ENCODE data around the gene KRT84. TPM values are rescaled to one million over a fixed set of nuclear protein-coding genes. Genes with fewer than 3 reads are reported as not detected.

The KRT84 gene
- total RNA-seq, 2 experiments from 2014 or later: not detected

DNA sequence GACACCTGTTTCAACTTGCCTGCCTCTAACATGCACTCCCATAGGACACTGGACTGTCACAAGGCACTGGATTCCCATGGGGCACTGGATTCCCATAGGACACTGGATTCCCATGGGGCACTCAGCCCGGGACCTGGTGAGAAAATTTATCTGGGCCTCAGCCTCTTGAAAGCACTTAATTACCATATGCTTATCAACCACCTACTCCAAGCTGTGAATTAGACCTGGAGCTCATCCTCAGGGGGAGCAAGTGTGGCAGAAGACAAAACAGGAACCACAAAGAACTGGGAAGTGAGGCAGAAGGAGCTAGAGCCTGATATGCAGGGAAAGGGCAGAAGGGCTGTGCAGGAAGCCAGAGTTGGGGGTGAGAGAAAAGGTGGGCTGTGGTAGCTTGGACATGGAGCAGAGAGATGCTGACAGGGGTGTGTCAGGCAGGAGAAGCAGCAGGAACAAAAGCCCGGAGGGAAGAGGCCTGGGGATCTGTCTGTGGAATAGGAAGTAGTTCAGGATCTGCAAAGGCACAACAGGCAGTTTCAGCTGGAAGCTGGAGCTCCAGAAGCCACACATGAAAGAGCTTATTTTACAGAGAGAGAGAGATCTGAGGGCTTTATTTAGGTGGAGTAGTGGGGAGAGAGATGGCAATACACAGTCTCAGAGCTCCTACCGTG is 17.6 kb upstream of the KRT84 start:
- ChIA-PET POLR2A (no interaction called here), CTCF (no interaction called here)
- TF ChIP-seq, protein P1, sequence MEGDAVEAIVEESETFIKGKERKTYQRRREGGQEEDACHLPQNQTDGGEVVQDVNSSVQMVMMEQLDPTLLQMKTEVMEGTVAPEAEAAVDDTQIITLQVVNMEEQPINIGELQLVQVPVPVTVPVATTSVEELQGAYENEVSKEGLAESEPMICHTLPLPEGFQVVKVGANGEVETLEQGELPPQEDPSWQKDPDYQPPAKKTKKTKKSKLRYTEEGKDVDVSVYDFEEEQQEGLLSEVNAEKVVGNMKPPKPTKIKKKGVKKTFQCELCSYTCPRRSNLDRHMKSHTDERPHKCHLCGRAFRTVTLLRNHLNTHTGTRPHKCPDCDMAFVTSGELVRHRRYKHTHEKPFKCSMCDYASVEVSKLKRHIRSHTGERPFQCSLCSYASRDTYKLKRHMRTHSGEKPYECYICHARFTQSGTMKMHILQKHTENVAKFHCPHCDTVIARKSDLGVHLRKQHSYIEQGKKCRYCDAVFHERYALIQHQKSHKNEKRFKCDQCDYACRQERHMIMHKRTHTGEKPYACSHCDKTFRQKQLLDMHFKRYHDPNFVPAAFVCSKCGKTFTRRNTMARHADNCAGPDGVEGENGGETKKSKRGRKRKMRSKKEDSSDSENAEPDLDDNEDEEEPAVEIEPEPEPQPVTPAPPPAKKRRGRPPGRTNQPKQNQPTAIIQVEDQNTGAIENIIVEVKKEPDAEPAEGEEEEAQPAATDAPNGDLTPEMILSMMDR (IDR thresholded peaks at IDR 0.05): no peak
- Histone ChIP-seq H3K4me3 (ENCODE audit: low read length) (no peak overlapping the region), H3K27me3 (ENCODE audit: control insufficient read depth in 1 of 2, insufficient read depth in 2 of 2, low read length in 2 of 2) (peaks cover 0 to 5% of the 10 kb centered on the region in 2 experiments), H3K4me1 (ENCODE audit: insufficient read depth, low read length) (no peaks in the 10 kb centered on the region), H3K36me3 (ENCODE audit: insufficient read depth, low read length) (no peaks in the 10 kb centered on the region), H3K9me3 (ENCODE audit: control insufficient read depth in 1 of 2, insufficient read depth in 1 of 2, low read length in 2 of 2) (peaks cover 0 to 3% of the 10 kb centered on the region in 2 experiments), H3K27ac (ENCODE audit: low read depth in 1 of 2, low read length in 2 of 2) (no peak overlapping the region)
- ATAC-seq (ENCODE audit: poor library complexity): no peak
- intact Hi-C loops (cut with DNase I, micrococcal nuclease): no loop called here
- Mint-ChIP-seq H3K36me3 (ENCODE audit: low read depth) (no peaks in the 10 kb centered on the region), H3K27ac (no peak overlapping the region), H3K4me3 (no peak overlapping the region), H3K4me1 (ENCODE audit: low read depth) (no peaks in the 10 kb centered on the region), H3K27me3 (peaks cover 3% of the 10 kb centered on the region), H3K9me3 (no peaks in the 10 kb centered on the region)
- DNase-seq: no peak

DNA sequence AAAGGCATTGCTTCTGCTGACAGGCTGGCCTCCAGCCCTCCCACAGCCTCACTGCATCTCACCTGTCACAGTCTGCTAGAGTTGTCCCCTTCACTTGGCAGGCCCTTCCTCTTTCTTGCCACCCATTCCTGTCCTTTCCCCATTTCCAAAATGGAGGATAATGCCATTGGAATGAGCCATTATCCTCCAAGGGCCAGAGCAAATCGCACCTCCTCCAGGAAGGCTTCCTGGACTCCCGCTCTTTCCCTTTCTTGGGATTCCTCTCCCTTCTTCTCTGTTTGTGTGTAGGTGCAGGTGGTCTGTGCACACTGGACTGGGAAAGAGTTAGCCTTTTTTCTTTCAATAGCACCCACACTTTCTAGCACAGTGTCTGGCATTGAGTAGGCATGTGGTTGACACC is 16.9 kb upstream of the KRT84 start:
- H3K36me3 Mint-ChIP-seq (ENCODE audit: low read depth): no peaks in the 10 kb centered on the region
- no peaks in the 10 kb centered on the region for H3K36me3 ChIP-seq (ENCODE audit: insufficient read depth, low read length)
- no peak overlapping the region for H3K4me3 ChIP-seq (ENCODE audit: low read length)
- no peak overlapping the region for H3K27ac Mint-ChIP-seq
- no peaks in the 10 kb centered on the region for H3K4me1 ChIP-seq (ENCODE audit: insufficient read depth, low read length)
- DNase-seq: no peak
- ChIA-PET POLR2A (no interaction called here), CTCF (no interaction called here)
- TF ChIP-seq, protein P1 (IDR thresholded peaks at IDR 0.05): no peak
- no peak for ATAC-seq (ENCODE audit: poor library complexity)
- H3K9me3 Mint-ChIP-seq: no peaks in the 10 kb centered on the region
- H3K27me3 Mint-ChIP-seq: no peaks in the 10 kb centered on the region
- H3K27ac ChIP-seq (ENCODE audit: low read depth in 1 of 2, low read length in 2 of 2): no peak overlapping the region
- intact Hi-C loops (cut with DNase I, micrococcal nuclease): no loop called here
- H3K4me1 Mint-ChIP-seq (ENCODE audit: low read depth): no peaks in the 10 kb centered on the region
- no peaks in the 10 kb centered on the region for H3K9me3 ChIP-seq (ENCODE audit: control insufficient read depth in 1 of 2, insufficient read depth in 1 of 2, low read length in 2 of 2)
- H3K27me3 ChIP-seq (ENCODE audit: control insufficient read depth in 1 of 2, insufficient read depth in 2 of 2, low read length in 2 of 2): peaks cover 0 to 5% of the 10 kb centered on the region in 2 experiments
- no peak overlapping the region for H3K4me3 Mint-ChIP-seq

DNA sequence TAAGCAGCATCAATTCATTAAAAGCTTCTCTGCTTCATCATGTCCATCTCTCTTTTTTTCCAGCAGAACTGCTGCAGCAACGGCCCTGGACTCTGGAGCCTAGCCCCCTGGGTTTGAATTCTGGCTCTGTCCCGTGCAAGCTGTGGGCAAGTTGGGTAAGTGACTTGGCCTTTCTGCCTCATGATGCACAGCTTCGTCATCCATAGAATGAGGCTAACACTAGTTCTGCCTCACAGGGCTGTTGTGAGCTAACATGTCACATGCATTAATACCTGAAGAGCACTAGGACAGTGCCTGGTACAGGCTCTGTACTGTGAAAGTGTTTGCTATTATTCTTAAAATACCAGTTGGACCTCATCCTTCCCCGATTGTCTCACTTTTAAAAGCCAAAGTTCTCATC is 16.5 kb upstream of the KRT84 start:
- Histone ChIP-seq H3K36me3 (ENCODE audit: insufficient read depth, low read length) (no peaks in the 10 kb centered on the region), H3K4me3 (ENCODE audit: low read length) (no peak overlapping the region), H3K27me3 (ENCODE audit: control insufficient read depth in 1 of 2, insufficient read depth in 2 of 2, low read length in 2 of 2) (peaks cover 0 to 5% of the 10 kb centered on the region in 2 experiments), H3K27ac (ENCODE audit: low read depth in 1 of 2, low read length in 2 of 2) (no peak overlapping the region), H3K4me1 (ENCODE audit: insufficient read depth, low read length) (no peaks in the 10 kb centered on the region), H3K9me3 (ENCODE audit: control insufficient read depth in 1 of 2, insufficient read depth in 1 of 2, low read length in 2 of 2) (no peaks in the 10 kb centered on the region)
- Mint-ChIP-seq H3K9me3 (no peaks in the 10 kb centered on the region), H3K4me1 (ENCODE audit: low read depth) (no peaks in the 10 kb centered on the region), H3K36me3 (ENCODE audit: low read depth) (no peaks in the 10 kb centered on the region), H3K27me3 (peaks cover 4% of the 10 kb centered on the region), H3K4me3 (no peak overlapping the region), H3K27ac (no peak overlapping the region)
- POLR2A ChIA-PET: no interaction called here
- no peak for DNase-seq
- intact Hi-C loops (cut with DNase I, micrococcal nuclease): no loop called here
- TF ChIP-seq, protein P1 (IDR thresholded peaks at IDR 0.05): no peak
- CTCF ChIA-PET: no interaction called here
- ATAC-seq (ENCODE audit: poor library complexity): no peak
